Measurements from ENCODE around the gene RPS3.

The RPS3 gene

DNA sequence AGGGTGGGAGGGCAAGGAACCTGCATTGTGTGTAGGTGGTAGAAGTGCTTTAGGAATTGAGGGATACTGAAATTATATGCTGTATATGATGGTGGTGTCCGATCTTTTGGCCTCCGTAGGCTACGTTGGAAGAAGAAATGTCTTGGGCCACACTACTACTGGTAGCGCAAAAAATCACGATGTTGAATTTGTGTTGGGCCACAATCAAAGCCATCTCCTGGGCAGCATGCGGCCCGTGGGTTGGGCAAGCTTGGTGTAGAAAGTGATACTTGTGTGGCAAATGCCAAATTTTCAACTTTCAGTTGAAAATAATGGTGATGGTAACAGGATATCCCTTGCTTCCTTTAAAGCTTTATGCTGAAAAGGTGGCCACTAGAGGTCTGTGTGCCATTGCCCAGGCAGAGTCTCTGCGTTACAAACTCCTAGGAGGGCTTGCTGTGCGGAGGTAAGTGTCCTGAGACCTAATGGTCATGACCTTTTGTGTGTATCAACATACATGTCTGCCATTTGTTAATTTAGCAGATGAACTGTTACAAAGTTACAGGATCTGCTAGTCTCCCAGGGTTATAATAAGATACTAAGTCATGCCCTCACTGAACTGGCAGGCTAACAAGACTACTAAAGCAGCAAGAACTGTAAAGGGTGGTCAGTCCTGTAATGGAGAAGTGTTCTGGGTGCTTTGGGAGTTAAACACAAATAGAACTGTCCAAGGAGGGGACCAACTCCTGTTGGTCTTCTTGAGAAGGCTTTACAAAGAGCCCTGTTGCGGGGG lies 2.9 kb downstream of the RPS3 start (continued):
- no peak for TF ChIP-seq ZNF561 (tag by site-specific recombination; IDR thresholded peaks at IDR 0.05; ENCODE audit: borderline replicate concordance)
- no peak for TF ChIP-seq ZNF426 (tag by site-specific recombination; IDR thresholded peaks at IDR 0.05)
- no peak for TF ChIP-seq ZNF747 (tag by site-specific recombination; IDR thresholded peaks at IDR 0.05)
- no peak for TF ChIP-seq GLI4 (tag by site-specific recombination; IDR thresholded peaks at IDR 0.05)
- TF ChIP-seq ZNF544 (tag by site-specific recombination; IDR thresholded peaks at IDR 0.05): no peak

DNA sequence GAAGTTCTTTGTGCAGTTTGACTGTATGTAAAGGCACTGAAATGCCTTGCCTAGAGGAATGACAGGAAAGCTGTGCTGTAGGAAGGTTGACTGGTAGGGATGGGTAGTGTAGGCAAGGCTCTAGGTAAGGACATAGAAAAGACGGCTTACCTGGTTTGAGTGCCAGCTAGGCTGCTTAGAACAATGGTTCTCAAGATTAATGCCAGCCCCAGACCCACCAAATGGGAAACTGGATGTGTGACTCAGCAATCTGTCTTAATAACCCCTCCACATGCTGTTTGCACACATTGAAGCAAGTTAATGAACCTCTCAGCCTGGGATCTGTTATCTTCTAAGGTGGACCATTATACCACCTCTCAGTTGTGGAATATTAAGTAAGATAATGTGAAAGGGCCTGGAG lies 3.7 kb downstream of the RPS3 start:
- H3K27ac ChIP-seq (ENCODE audit: extremely low read depth, low read depth, low read length): peak overlapping the region; percentile 8
- H3K4me1 ChIP-seq (ENCODE audit: control insufficient read depth, insufficient read depth, low read length): peaks cover 4% of the 10 kb centered on the region
- H3K4me3 ChIP-seq (ENCODE audit: low read depth, low read length): no peak overlapping the region
- H3K36me3 ChIP-seq (ENCODE audit: control insufficient read depth in 2 of 2, insufficient read depth in 1 of 2, low read length in 2 of 2): peaks cover 16 to 82% of the 10 kb centered on the region in 2 experiments
- H3K9me3 ChIP-seq (ENCODE audit: control insufficient read depth, insufficient read depth, low read depth, low read length): no peaks in the 10 kb centered on the region
- CTCF ChIA-PET: no interaction called here
- POLR2A ChIA-PET: interaction anchor here (0.6 to 1.5 kb wide), 2 partner anchors 10 to 12 kb away, joined by 3 read pairs; no protein-coding TSS in a partner anchor
- TF ChIP-seq ZNF391 (tag by site-specific recombination; IDR thresholded peaks at IDR 0.05; ENCODE audit: borderline replicate concordance, low read depth) (no peak), ZNF146 (tag by site-specific recombination; IDR thresholded peaks at IDR 0.05) (no peak)
- TF ChIP-seq, protein P1, sequence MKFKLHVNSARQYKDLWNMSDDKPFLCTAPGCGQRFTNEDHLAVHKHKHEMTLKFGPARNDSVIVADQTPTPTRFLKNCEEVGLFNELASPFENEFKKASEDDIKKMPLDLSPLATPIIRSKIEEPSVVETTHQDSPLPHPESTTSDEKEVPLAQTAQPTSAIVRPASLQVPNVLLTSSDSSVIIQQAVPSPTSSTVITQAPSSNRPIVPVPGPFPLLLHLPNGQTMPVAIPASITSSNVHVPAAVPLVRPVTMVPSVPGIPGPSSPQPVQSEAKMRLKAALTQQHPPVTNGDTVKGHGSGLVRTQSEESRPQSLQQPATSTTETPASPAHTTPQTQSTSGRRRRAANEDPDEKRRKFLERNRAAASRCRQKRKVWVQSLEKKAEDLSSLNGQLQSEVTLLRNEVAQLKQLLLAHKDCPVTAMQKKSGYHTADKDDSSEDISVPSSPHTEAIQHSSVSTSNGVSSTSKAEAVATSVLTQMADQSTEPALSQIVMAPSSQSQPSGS (tag by site-specific recombination; IDR thresholded peaks at IDR 0.05; ENCODE audit: low read depth): no peak

DNA sequence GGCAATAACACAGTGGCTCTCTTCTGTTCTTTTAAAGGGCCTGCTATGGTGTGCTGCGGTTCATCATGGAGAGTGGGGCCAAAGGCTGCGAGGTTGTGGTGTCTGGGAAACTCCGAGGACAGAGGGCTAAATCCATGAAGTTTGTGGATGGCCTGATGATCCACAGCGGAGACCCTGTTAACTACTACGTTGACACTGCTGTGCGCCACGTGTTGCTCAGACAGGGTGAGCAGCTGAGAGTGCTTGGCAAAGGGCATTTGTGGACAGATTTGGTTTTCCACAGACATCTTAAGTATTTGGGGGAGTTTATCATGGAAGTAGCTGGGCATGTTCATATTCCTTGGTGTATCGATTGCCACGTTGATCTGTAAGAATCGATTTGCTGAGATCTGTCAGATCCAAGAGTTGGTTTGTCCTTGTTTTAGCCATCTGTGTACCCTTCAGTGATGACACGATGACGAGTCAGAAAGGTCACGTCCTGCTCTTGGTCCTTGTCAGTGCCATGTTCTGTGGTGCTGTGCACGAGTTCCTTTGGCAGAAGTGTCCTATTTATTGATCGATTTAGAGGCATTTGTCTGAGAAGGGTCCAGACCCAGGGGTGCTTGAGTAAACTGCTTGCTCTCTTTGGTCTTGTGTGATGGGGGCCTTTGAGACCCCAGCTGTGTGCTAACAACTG lies 4.8 kb downstream of the RPS3 start:
- Histone ChIP-seq H3K27ac (ENCODE audit: extremely low read depth, low read depth, low read length) (no peak overlapping the region), H3K4me3 (ENCODE audit: low read depth, low read length) (no peak overlapping the region), H3K4me1 (ENCODE audit: control insufficient read depth, insufficient read depth, low read length) (peaks cover 4% of the 10 kb centered on the region), H3K36me3 (ENCODE audit: control insufficient read depth in 2 of 2, insufficient read depth in 1 of 2, low read length in 2 of 2) (peaks cover 19 to 91% of the 10 kb centered on the region in 2 experiments), H3K9me3 (ENCODE audit: control insufficient read depth, insufficient read depth, low read depth, low read length) (no peaks in the 10 kb centered on the region)
- ChIA-PET POLR2A (interaction anchor here (1.5 kb wide), 1 partner anchor 9 kb away, joined by 3 read pairs; no protein-coding TSS in a partner anchor), CTCF (interaction anchor here (0.9 kb wide), 1 partner anchor 15 kb away, joined by 4 read pairs; no protein-coding TSS in a partner anchor)
- TF ChIP-seq, protein P2, sequence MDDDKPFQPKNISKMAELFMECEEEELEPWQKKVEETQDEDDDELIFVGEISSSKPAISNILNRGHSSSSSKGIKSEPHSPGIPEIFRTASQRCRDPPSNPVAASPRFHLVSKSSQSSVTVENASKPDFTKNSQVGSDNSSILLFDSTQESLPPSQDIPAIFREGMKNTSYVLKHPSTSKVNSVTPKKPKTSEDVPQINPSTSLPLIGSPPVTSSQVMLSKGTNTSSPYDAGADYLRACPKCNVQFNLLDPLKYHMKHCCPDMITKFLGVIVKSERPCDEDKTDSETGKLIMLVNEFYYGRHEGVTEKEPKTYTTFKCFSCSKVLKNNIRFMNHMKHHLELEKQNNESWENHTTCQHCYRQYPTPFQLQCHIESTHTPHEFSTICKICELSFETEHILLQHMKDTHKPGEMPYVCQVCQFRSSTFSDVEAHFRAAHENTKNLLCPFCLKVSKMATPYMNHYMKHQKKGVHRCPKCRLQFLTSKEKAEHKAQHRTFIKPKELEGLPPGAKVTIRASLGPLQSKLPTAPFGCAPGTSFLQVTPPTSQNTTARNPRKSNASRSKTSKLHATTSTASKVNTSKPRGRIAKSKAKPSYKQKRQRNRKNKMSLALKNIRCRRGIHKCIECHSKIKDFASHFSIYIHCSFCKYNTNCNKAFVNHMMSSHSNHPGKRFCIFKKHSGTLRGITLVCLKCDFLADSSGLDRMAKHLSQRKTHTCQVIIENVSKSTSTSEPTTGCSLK (tag by site-specific recombination; IDR thresholded peaks at IDR 0.05): no peak
- 0 out of 2 replicates have a peak, but pooled peaks have one; percentile 22 for TF ChIP-seq SCRT2 (tag by site-specific recombination; IDR thresholded peaks at IDR 0.05)

DNA sequence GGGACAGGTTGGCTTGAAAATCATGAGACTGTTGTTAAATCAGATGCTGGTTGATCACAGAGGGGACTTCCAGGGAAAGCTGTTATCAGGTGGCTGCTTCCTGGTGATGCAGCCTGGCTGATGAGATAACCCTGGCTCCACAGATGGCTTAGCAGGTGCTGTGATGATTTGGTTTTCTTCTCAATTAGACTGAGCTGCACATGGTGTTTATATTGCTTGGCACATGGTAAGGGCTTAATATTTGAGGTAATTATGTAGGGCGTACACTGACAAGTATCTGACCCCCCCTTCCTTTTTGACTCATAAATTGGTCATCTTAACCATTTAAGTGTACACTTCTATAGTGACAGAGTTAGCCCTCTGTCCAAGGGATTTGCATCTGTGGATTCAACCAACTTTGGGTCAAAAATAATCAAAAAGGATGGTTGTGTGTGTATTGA lies 7.0 kb downstream of the RPS3 start:
- peaks cover 4% of the 10 kb centered on the region for H3K4me1 ChIP-seq (ENCODE audit: control insufficient read depth, insufficient read depth, low read length)
- CTCF ChIA-PET: interaction anchor here (0.8 to 1.7 kb wide), 2 partner anchors 18 to 477 kb away, joined by 4 to 5 read pairs; no protein-coding TSS in a partner anchor
- no peaks in the 10 kb centered on the region for H3K9me3 ChIP-seq (ENCODE audit: control insufficient read depth, insufficient read depth, low read depth, low read length)
- POLR2A ChIA-PET: no interaction called here
- TF ChIP-seq, protein P3, sequence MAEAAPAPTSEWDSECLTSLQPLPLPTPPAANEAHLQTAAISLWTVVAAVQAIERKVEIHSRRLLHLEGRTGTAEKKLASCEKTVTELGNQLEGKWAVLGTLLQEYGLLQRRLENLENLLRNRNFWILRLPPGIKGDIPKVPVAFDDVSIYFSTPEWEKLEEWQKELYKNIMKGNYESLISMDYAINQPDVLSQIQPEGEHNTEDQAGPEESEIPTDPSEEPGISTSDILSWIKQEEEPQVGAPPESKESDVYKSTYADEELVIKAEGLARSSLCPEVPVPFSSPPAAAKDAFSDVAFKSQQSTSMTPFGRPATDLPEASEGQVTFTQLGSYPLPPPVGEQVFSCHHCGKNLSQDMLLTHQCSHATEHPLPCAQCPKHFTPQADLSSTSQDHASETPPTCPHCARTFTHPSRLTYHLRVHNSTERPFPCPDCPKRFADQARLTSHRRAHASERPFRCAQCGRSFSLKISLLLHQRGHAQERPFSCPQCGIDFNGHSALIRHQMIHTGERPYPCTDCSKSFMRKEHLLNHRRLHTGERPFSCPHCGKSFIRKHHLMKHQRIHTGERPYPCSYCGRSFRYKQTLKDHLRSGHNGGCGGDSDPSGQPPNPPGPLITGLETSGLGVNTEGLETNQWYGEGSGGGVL (tag by site-specific recombination; IDR thresholded peaks at IDR 0.05): no peak
- TF ChIP-seq ZBTB7A (tag by site-specific recombination; IDR thresholded peaks at IDR 0.05; ENCODE audit: low read depth): no peak
- no peak for TF ChIP-seq ZNF600 (tag by site-specific recombination; IDR thresholded peaks at IDR 0.05)
- no peak for TF ChIP-seq ZNF529 (tag by site-specific recombination; IDR thresholded peaks at IDR 0.05; ENCODE audit: insufficient replicate concordance)
- TF ChIP-seq ZNF10 (tag by site-specific recombination; IDR thresholded peaks at IDR 0.05): peak; percentile 82
- TF ChIP-seq, protein P4, sequence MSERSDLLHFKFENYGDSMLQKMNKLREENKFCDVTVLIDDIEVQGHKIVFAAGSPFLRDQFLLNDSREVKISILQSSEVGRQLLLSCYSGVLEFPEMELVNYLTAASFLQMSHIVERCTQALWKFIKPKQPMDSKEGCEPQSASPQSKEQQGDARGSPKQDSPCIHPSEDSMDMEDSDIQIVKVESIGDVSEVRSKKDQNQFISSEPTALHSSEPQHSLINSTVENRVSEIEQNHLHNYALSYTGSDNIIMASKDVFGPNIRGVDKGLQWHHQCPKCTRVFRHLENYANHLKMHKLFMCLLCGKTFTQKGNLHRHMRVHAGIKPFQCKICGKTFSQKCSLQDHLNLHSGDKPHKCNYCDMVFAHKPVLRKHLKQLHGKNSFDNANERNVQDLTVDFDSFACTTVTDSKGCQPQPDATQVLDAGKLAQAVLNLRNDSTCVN (tag by site-specific recombination; optimal IDR thresholded peaks at IDR 0.05): no peak
- peak; percentile 12; the same call in 1 of the 2 replicates for TF ChIP-seq ZIC2 (tag by site-specific recombination; IDR thresholded peaks at IDR 0.05)
- peaks cover 13 to 74% of the 10 kb centered on the region in 2 experiments for H3K36me3 ChIP-seq (ENCODE audit: control insufficient read depth in 2 of 2, insufficient read depth in 1 of 2, low read length in 2 of 2)
- H3K27ac ChIP-seq (ENCODE audit: extremely low read depth, low read depth, low read length): no peak overlapping the region
- no peak overlapping the region for H3K4me3 ChIP-seq (ENCODE audit: low read depth, low read length)

All from HEK293 (cell line).